Activated B cell treated with CpG ODN at 0.5 μM for 24 hours (primary cell): Measurements from ENCODE around the gene COQ8A. TPM values are rescaled to one million over a fixed set of nuclear protein-coding genes. Genes with fewer than 3 reads are reported as not detected.

Source experiments
- ATAC-seq: fragments of 200-7000 bp; cut with Tn5 transposase; one replicate; pipeline ENCODE4 v1.10.0; 2021; ENCODE audit warnings: low read depth, mild to moderate bottlenecking, moderate library complexity
- CTCF ChIA-PET: fragments of 350-600 bp; sonication (Branson Sonifier 250); formaldehyde crosslinking; loops from one replicate; lab custom pipeline; 2021; ENCODE audit warnings: antibody characterized with exemption; lab: Charles Lee
- POLR2A ChIA-PET: fragments of 350-600 bp; sonication (Branson Sonifier 250); formaldehyde crosslinking; loops from one replicate; lab custom pipeline; 2021; ENCODE audit warnings: antibody characterized with exemption; lab: Charles Lee
- DNase-seq: peaks from one replicate; pipeline ENCODE4 v3.0.0; 2022
- H3K27ac Mint-ChIP-seq: one replicate; pipeline ENCODE4 v1.8.0; 2020; ENCODE audit warnings: mixed read lengths
- H3K27me3 Mint-ChIP-seq: one replicate; pipeline ENCODE4 v1.8.0; 2021; ENCODE audit warnings: mixed read lengths
- H3K36me3 Mint-ChIP-seq: one replicate; pipeline ENCODE4 v1.8.0; 2021; ENCODE audit warnings: low read depth, mixed read lengths
- H3K4me1 Mint-ChIP-seq: one replicate; pipeline ENCODE4 v1.8.0; 2021; ENCODE audit warnings: mixed read lengths
- H3K4me3 Mint-ChIP-seq: one replicate; pipeline ENCODE4 v1.8.0; 2020; ENCODE audit warnings: mild to moderate bottlenecking, mixed read lengths
- H3K9me3 Mint-ChIP-seq: one replicate; pipeline ENCODE4 v1.8.0; 2020; ENCODE audit warnings: mixed read lengths
- CTCF ChIP-seq: fragments of 200-600 bp; IDR thresholded peaks from one replicate; pipeline ENCODE4 v1.8.0; 2022; ENCODE audit warnings: antibody characterized with exemption, mild to moderate bottlenecking
- intact Hi-C: fragments of 100-400 bp; cut with micrococcal nuclease; formaldehyde crosslinking; loops from one replicate; pipeline ENCODE4 v1.15.1; 2024
- total RNA-seq: library from RNA; stranded (reverse); gene quantifications from 2 replicates; pipeline ENCODE4 v1.2.3, GENCODE V29; 2022

COQ8A gene
- total RNA-seq, 1 donor from 2014 or later, result 28.5 TPM

GRCh38 chr1:226942392-226942791, 2.3 kb downstream of the COQ8A start:
- ChIA-PET CTCF (no interaction called here), POLR2A (interaction anchor here (0.8 kb wide), 1 partner anchor 59 kb away, joined by 5 read pairs; no protein-coding TSS in a partner anchor)
- Mint-ChIP-seq H3K27me3 (no peaks in the 10 kb centered on the region), H3K9me3 (no peaks in the 10 kb centered on the region), H3K27ac (no peak overlapping the region), H3K4me3 (no peak overlapping the region), H3K36me3 (peaks cover 4% of the 10 kb centered on the region), H3K4me1 (peaks cover 63% of the 10 kb centered on the region)
- no peak for DNase-seq
- ATAC-seq, result no peak
- intact Hi-C loops, result loop anchor here (5.0 kb wide), 2 partner anchors 205 to 1225 kb away; partner anchors contain the start of genes IBA57 and ITPKB
- no peak for TF ChIP-seq CTCF

- peaks cover under 1% of the 10 kb centered on the region for H3K9me3 Mint-ChIP-seq
- no peak for TF ChIP-seq CTCF
- H3K36me3 Mint-ChIP-seq, result peaks cover 4% of the 10 kb centered on the region
- no peak for DNase-seq
- H3K27ac Mint-ChIP-seq, result peak overlapping the region; percentile 13
- H3K27me3 Mint-ChIP-seq, result no peaks in the 10 kb centered on the region
- POLR2A ChIA-PET, result interaction anchor here (0.8 to 1.1 kb wide), 2 partner anchors 60 to 535 kb away, joined by 4 to 5 read pairs; partner anchors contain the start of gene PARP1
- no peak for ATAC-seq
- H3K4me3 Mint-ChIP-seq, result no peak overlapping the region
- CTCF ChIA-PET, result no interaction called here
- H3K4me1 Mint-ChIP-seq, result peaks cover 63% of the 10 kb centered on the region
- intact Hi-C loops, result loop anchor here (5.0 kb wide), 2 partner anchors 206 to 1224 kb away; partner anchors contain the start of genes IBA57 and ITPKB
Measured at GRCh38 chr1:226943156-226943555, 3.1 kb downstream of the COQ8A start.

GRCh38 chr1:226943927-226944326, 3.8 kb downstream of the COQ8A start:
- ChIA-PET CTCF (no interaction called here), POLR2A (interaction anchor here (1.1 kb wide), 1 partner anchor 536 kb away, joined by 4 read pairs; the partner anchor contains the start of gene PARP1)
- TF ChIP-seq CTCF, result no peak
- intact Hi-C loops, result loop anchor here (5.0 kb wide), 2 partner anchors 207 to 1223 kb away; partner anchors contain the start of genes IBA57 and ITPKB
- no peak for DNase-seq
- peaks cover 2% of the 10 kb centered on the region for H3K9me3 Mint-ChIP-seq
- no peak overlapping the region for H3K27ac Mint-ChIP-seq
- H3K27me3 Mint-ChIP-seq, result no peaks in the 10 kb centered on the region
- H3K36me3 Mint-ChIP-seq, result peaks cover 6% of the 10 kb centered on the region
- no peak overlapping the region for H3K4me3 Mint-ChIP-seq
- peaks cover 59% of the 10 kb centered on the region for H3K4me1 Mint-ChIP-seq
- no peak for ATAC-seq

- no peaks in the 10 kb centered on the region for H3K27me3 Mint-ChIP-seq
- DNase-seq (no peak), ATAC-seq (no peak)
- intact Hi-C loops, result no loop called here
- CTCF ChIA-PET, result no interaction called here
- H3K9me3 Mint-ChIP-seq, result peaks cover 2% of the 10 kb centered on the region
- no peak for TF ChIP-seq CTCF
- H3K36me3 Mint-ChIP-seq, result peaks cover 11% of the 10 kb centered on the region
- POLR2A ChIA-PET, result no interaction called here
- H3K27ac Mint-ChIP-seq, result no peak overlapping the region
- H3K4me3 Mint-ChIP-seq, result no peak overlapping the region
- peaks cover 64% of the 10 kb centered on the region for H3K4me1 Mint-ChIP-seq
Measured at GRCh38 chr1:226945106-226945857, 5.2 kb downstream of the COQ8A start.

GRCh38 chr1:226945858-226946245, 5.8 kb downstream of the COQ8A start:
- Mint-ChIP-seq H3K4me3 (no peak overlapping the region), H3K27me3 (no peaks in the 10 kb centered on the region), H3K4me1 (peaks cover 61% of the 10 kb centered on the region), H3K36me3 (peaks cover 11% of the 10 kb centered on the region), H3K27ac (no peak overlapping the region), H3K9me3 (peaks cover 2% of the 10 kb centered on the region)
- ChIA-PET CTCF (no interaction called here), POLR2A (no interaction called here)
- ATAC-seq (no peak), DNase-seq (no peak)
- no peak for TF ChIP-seq CTCF
- intact Hi-C loops, result no loop called here
